Nephron (organoid): ENCODE data around the gene ANO4.

ENCODE experiments used
- H3K27ac Mint-ChIP-seq, 3 experiments: 2 replicates each; pipeline ENCODE4 v1.8.0; 2020; ENCODE audit warnings: mixed read lengths in 3 of 3, mild to moderate bottlenecking in 2 of 3, moderate library complexity in 1 of 3
- H3K27me3 Mint-ChIP-seq: 2 replicates; pipeline ENCODE4 v1.8.0; 2021; ENCODE audit warnings: low read depth, mild to moderate bottlenecking, moderate library complexity, mixed read lengths
- H3K36me3 Mint-ChIP-seq: 2 replicates; pipeline ENCODE4 v1.8.0; 2020; ENCODE audit warnings: low read depth, mixed read lengths
- H3K4me1 Mint-ChIP-seq: 2 replicates; pipeline ENCODE4 v1.8.0; 2020; ENCODE audit warnings: mixed read lengths
- H3K4me3 Mint-ChIP-seq, 3 experiments: 2 replicates each; pipeline ENCODE4 v1.8.0; 2020; ENCODE audit warnings: mild to moderate bottlenecking in 3 of 3, mixed read lengths in 3 of 3, moderate library complexity in 2 of 3
- H3K9me3 Mint-ChIP-seq: 2 replicates; pipeline ENCODE4 v1.8.0; 2020; ENCODE audit warnings: mixed read lengths
- TF ChIP-seq, protein P1 (sequence below), 3 experiments: fragments of 200-600 bp; sonication (generic); IDR thresholded peaks; one replicate each; pipeline ENCODE4 v1.5.0; 2021; ENCODE audit warnings: antibody characterized with exemption in 3 of 3; ENCODE audit not compliant: unreplicated experiment in 3 of 3

ANO4 gene

GRCh38 chr12:100758083-100758482 lies 36.5 kb upstream of the ANO4 start:
- Mint-ChIP-seq H3K4me1 (no peaks in the 10 kb centered on the region), H3K27me3 (peaks cover 4% of the 10 kb centered on the region), H3K27ac (no peak overlapping the region), H3K36me3 (no peaks in the 10 kb centered on the region), H3K4me3 (no peak overlapping the region), H3K9me3 (no peaks in the 10 kb centered on the region)
- TF ChIP-seq, protein P1, sequence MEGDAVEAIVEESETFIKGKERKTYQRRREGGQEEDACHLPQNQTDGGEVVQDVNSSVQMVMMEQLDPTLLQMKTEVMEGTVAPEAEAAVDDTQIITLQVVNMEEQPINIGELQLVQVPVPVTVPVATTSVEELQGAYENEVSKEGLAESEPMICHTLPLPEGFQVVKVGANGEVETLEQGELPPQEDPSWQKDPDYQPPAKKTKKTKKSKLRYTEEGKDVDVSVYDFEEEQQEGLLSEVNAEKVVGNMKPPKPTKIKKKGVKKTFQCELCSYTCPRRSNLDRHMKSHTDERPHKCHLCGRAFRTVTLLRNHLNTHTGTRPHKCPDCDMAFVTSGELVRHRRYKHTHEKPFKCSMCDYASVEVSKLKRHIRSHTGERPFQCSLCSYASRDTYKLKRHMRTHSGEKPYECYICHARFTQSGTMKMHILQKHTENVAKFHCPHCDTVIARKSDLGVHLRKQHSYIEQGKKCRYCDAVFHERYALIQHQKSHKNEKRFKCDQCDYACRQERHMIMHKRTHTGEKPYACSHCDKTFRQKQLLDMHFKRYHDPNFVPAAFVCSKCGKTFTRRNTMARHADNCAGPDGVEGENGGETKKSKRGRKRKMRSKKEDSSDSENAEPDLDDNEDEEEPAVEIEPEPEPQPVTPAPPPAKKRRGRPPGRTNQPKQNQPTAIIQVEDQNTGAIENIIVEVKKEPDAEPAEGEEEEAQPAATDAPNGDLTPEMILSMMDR (IDR thresholded peaks at IDR 0.05; ENCODE audit: unreplicated experiment in 3 of 3), result no peak

DNA sequence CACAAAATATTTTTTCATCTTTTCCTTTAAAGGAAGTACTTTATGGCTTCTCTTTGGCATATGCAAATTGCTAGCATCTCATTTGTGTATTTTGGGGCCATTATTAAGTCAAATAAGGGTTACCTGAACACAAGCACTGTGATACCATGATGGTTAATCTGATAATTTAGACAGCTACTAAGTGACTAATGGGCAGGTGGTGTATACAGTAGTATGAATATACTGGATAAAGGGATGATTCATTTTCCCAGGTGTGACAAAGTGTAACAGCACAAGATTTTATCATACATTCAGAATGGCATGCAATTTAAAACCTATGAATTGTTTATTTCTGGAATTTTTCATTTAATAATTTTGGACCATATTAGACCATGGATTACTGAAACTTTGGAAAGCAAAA lies 27.2 kb upstream of the ANO4 start:
- no peaks in the 10 kb centered on the region for H3K4me1 Mint-ChIP-seq
- H3K4me3 Mint-ChIP-seq, result no peak overlapping the region
- TF ChIP-seq, protein P1 (IDR thresholded peaks at IDR 0.05; ENCODE audit: unreplicated experiment in 3 of 3), result no peak
- no peaks in the 10 kb centered on the region for H3K9me3 Mint-ChIP-seq
- no peak overlapping the region for H3K27ac Mint-ChIP-seq
- H3K27me3 Mint-ChIP-seq, result no peaks in the 10 kb centered on the region
- no peaks in the 10 kb centered on the region for H3K36me3 Mint-ChIP-seq

GRCh38 chr12:100767950-100768349 lies 26.6 kb upstream of the ANO4 start:
- Mint-ChIP-seq H3K4me1 (no peaks in the 10 kb centered on the region), H3K9me3 (no peaks in the 10 kb centered on the region), H3K27ac (no peak overlapping the region), H3K4me3 (no peak overlapping the region), H3K36me3 (no peaks in the 10 kb centered on the region), H3K27me3 (no peaks in the 10 kb centered on the region)
- TF ChIP-seq, protein P1 (IDR thresholded peaks at IDR 0.05; ENCODE audit: unreplicated experiment in 3 of 3), result no peak

DNA sequence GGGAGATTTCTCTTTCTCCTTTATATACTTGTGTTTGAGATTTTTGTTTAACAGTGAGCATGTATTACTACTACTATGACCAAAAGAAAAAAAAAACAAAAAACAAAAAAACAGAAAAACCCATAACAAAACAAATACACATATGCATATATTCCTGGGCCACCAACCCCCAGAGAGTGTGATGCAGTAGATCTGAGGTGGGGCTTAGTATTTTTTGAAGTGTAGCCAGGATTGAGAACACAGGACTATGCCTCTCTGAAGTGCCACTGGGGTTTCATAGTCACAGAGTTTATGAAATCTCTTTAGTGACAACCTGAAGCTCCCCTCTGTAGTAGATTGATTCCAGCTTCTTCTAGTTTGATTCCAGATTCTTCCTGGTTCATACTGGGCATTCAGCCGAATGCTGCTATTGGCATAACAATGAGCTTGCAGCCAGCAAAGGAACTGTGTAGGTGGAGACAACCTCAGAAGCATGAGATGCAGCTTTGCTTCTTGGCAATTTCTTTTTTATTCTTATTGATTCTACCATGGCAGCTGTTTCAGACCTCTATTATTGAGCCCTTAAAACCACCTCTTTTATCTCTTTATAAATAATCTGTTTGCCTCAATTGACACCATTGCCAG lies 15.5 kb upstream of the ANO4 start:
- Mint-ChIP-seq H3K27ac (no peak overlapping the region), H3K4me1 (no peaks in the 10 kb centered on the region), H3K4me3 (no peak overlapping the region), H3K27me3 (peaks cover 7% of the 10 kb centered on the region), H3K9me3 (no peaks in the 10 kb centered on the region), H3K36me3 (no peaks in the 10 kb centered on the region)
- TF ChIP-seq, protein P1 (IDR thresholded peaks at IDR 0.05; ENCODE audit: unreplicated experiment in 3 of 3), result no peak

DNA sequence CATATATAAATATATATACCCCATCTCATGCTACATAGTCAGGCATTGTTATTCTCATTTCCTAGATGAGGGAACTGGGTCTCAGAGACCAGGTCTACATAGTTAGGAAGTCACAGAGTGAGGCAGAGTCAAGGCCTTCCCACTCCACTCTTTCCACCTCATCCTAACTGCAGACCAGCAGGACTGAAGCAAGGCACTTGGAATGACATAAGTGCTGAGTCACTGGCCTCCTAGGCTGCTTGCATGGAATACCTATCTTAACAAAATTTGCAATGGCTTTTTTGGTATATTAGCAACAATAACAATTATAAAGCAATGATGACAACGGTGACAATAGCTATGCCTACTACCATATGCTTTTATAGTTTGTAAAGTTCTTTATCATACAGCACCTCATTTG lies 5.4 kb upstream of the ANO4 start:
- no peaks in the 10 kb centered on the region for H3K36me3 Mint-ChIP-seq
- TF ChIP-seq, protein P1 (IDR thresholded peaks at IDR 0.05; ENCODE audit: unreplicated experiment in 3 of 3), result no peak
- H3K27me3 Mint-ChIP-seq, result peaks cover 2% of the 10 kb centered on the region
- H3K4me3 Mint-ChIP-seq, result no peak overlapping the region
- no peaks in the 10 kb centered on the region for H3K9me3 Mint-ChIP-seq
- H3K27ac Mint-ChIP-seq, result no peak overlapping the region
- peaks cover under 1% of the 10 kb centered on the region for H3K4me1 Mint-ChIP-seq

DNA sequence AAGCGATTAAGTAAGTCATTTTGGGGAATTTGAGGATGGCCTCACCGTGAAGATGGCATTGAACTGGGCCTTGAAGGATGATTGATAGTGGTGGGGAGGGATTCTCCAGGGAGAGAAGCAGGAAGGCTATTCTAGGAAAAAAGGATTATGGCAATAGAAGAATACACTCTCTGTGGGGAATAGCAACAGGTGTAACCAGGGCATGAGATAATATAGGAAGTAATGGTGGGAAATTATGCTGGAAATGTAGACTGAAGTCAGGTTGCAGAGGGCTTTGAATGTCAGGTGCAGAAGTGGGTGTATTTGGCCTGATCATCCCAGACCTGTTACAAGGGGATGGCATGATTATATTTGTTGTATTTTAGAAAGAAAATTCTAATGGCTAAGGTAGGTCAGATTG lies 4.6 kb upstream of the ANO4 start:
- Mint-ChIP-seq H3K27ac (no peak overlapping the region), H3K27me3 (peaks cover 11% of the 10 kb centered on the region), H3K9me3 (no peaks in the 10 kb centered on the region), H3K4me3 (no peak overlapping the region), H3K4me1 (peaks cover 6% of the 10 kb centered on the region), H3K36me3 (no peaks in the 10 kb centered on the region)
- TF ChIP-seq, protein P1 (IDR thresholded peaks at IDR 0.05; ENCODE audit: unreplicated experiment in 3 of 3), result no peak
